Activated CD4-positive, alpha-beta T cell treated with anti-CD3 and anti-CD28 coated beads for 24 hours (primary cell): Measurements from ENCODE around the gene WDFY2.
A peak's percentile ranks its signal among the peaks of the same experiment; 100 is the strongest.
"Not testable (repeated sequence)": the region's sequence is repeated elsewhere in the genome, so short reads cannot be mapped to it uniquely, and the experiment has no call there.

Experiments used
- DNase-seq, 2 donors: peaks; one replicate each; pipeline ENCODE4 v3.0.0-alpha.2; 2020; ENCODE audit warnings: low read depth in 2 of 2

Gene WDFY2

GRCh38 chr13:51564252-51564651 is 20.0 kb upstream of the WDFY2 start:
- DNase-seq = no peak

GRCh38 chr13:51564671-51565070 is 19.6 kb upstream of the WDFY2 start:
- no peak for DNase-seq

DNA sequence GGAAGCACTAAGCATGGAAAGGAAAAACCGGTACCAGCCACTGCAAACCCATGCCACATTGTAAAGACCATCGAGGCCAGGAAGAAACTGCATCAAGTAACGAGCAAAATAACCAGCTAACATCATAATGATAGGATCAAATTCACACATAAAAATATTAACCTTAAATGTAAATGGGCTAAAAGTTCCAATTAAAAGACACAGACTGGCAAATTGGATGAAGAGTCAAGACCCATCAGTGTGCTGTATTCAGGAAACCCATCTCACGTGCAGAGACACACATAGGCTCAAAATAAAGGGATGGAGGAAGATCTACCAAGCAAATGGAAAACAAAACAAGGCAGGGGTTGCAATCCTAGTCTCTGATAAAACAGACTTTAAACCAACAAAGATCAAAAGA is 15.3 kb upstream of the WDFY2 start:
- DNase-seq = not testable (repeated sequence)

DNA sequence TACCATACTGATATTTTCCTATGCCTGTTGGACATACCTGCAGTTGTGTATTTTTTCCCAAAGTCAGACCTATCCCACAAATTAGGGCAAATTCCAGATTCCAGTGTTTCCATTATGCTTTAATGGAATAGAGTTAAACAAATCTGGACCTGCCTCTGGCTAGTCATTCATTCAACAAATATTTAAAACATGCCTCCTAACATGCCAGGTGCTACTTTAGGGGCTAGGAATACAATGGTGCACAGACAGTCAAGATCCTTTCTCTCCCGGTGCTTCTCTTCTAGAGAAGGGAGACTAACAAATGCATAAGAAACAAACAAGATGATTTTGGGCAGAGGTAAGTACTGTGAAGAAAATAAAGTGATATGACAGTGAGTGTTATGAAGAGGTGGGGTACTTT is 7.5 kb upstream of the WDFY2 start:
- DNase-seq = no peak

DNA sequence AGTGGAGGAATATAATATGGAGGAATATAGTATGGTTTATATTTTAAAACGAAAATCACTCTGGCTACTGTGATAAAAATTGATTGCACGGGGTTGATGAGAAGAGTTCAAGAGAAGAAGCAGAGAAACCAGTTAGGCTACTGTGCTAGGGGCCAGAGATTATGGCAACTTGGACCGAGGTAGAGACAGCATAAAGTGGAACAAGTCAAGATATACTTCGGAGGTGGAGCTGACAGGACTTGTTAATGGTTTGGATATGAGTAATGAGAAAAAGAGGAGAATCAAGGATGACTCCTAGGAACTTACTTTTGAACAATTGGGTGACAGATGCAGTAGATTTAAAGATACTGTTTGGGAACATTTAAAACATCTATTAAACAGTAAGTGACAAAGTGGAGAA is 6.6 kb upstream of the WDFY2 start:
- DNase-seq = no peak

DNA sequence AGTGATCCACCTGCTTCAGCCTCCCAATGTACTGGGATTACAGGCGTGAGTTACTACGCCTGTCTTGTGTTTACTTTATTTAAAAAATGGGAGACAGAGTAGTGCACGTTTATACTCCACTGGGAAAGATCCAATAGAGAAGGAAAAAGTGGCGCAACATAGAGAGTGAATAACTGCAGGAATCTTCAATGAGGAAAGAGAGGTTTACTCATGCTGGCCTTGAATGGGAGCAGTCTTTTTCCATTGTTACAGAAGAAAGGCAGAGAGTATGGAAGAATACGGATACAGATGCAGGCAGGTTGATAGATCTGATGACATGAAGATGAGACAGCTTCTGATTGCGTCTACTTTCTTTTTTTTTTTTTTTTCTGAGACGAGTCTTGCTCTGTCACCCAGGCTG is 4.6 kb upstream of the WDFY2 start:
- DNase-seq = no peak

- no peak for DNase-seq
These were observed 3.0 kb upstream of the WDFY2 start for GRCh38 chr13:51581148-51581820.

DNA sequence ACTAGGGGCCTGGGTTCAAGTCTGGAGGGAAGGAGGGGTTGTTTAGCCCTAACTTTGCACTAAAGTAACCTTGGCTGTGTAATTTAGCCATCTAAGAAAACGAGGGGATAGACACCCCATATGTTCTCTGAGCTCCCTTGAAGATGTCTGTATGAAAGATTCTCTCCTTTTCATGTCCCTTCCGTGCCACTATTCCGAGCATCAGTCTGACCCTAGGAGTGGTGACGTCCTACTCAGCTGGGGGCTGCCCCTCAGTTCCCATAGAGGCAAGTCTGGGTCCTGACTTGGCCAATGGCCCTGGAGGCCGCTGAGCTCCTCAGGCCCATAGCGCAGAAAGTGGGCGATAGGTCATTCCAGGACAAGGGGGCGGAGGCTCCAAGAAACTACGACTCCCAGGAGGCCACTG is 790 bp upstream of the WDFY2 start:
- DNase-seq = no peak

DNA sequence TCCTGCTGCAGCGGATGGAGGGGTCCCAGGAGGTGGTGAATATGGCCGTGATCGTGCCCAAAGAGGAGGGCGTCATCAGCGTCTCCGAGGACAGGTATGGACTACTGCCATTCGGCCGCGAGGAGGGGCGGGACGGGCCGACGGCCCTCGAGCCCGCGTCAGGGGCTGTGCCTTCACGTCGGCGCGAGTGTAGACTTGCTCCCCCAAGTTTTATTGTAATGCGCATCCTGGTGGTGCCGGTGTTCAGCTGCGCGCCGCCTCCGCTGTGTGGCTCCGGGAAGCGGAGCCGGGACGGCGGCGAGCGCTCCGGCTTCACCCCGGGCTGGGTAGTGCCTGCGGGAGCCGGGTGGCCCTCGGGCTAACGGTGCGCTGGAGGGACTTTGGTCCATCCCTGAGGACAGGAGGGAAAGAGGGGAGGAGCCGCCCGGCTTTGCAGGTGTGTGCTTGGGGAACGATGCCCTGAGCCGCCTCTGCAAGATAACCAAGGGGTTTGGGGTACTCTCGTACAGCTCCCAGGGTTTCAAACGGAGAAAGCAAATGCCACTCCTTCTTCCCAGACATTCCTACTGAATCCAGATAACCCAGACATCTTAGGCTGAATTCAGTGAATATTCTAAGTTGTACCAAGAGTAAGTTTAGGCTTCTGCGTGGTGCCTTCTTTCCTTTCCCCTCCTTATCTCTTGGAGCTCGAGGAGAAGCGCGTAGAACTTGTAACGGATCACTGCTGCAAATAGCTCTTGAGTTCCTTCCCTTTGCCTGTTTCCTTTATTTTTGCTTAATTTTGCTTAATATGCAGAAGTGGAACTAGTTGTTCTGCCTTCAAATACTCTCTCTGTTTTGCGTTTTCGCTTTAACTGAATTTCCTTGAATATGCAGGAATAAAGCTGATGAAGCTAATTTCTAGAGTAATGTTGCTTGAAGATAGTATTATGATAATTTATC is 740 bp downstream of the WDFY2 start:
- DNase-seq = peak; percentile 32 to 39

DNA sequence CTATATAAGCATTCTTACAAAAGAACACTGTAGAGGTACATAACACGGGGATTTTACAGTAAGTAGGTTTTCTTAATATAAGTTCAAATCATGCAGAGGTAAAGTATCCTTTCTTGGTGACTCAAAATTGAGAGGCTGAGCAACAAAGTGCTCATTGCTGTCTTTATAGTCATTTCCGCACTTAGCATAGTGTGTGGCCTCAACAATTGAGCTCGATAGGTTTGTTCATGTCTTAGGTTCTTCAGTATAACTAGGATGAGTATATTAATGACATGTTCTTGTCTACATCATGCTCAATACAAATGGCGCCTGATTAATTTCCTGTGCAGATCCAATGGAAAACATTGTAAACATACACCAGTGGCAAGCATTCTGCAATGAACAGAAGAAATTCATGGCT is 1.4 kb downstream of the WDFY2 start:
- DNase-seq = peak in 1 of 2 donors; percentile 11

DNA sequence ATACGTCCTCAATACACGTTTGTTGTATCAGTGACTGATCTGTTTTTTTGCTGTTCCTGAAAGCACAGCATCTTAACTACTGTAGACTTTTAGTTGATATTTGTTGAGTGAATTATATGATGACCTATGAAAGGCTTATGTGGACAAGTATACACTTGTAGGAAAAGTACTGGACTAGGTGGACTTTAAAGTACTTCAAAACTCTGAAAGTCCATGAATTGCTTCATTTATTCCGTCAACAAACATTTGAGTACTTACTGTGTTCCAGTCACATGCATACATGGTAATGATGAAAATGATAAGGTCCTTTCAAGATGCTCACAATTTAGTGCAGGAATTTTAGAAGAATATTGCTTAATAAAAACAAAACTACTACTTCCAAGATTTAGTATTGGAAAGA is 3.1 kb downstream of the WDFY2 start:
- no peak for DNase-seq

DNA sequence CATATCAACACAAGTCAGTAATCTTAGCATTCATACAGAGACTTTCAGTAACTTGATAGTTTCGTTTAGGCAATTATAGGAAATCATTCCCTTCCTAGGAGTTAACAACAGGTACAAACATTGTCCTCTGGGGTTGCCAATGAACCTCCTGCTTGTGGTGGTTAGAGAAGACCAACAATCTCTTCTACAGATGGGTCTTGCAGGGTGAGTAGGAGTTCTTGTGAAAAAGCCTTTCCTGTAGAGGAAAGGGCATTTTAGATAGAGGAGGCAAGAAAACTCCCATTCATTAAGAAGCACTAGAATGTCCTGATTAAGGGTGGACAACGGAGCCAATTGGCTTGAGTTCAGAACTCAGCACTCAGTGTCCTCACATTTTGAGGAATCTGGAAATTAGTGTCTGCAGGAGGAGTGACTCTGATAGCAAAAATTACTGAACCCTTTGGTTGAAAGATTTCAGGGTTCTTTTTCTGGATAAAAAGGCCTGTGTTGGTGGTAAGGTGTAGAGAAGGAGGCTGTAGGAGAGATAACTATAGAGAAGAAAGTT is 4.2 kb downstream of the WDFY2 start:
- DNase-seq = no peak

GRCh38 chr13:51589793-51590192 is 5.5 kb downstream of the WDFY2 start:
- no peak for DNase-seq

DNA sequence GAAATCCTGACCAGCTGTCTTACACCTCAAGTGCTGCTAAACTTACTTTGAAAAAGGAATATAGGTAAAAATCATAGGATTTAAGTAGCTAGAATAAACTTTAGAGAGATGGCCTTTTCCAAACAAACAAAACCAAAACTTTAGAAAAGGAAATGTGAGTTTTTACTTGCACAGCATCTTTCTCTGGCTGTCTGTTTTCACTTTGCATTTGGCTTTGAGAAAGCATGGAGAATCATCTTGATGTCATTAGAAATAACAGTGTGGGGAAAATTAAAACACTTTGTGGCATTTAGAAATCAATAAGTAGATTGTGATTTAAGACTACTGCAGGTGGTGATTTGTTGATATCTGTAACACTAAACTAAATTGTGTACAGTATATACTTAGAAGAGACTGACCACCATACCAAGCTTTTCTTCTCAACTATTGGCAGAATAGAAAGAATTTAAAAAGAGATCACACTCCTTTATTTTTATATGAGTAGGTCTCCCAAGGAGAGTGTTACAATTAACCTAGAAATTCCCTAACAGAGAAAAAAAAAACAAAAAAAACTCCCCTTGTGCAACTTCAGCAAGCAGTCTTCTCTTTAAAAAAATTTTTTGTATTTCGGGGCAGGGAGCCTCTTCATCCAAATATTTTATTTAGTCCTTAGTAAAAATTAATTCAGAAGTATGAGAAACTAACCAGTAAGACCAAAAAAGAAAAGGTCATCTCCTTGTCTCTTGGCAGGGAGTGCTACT is 6.1 kb downstream of the WDFY2 start:
- DNase-seq = no peak

DNA sequence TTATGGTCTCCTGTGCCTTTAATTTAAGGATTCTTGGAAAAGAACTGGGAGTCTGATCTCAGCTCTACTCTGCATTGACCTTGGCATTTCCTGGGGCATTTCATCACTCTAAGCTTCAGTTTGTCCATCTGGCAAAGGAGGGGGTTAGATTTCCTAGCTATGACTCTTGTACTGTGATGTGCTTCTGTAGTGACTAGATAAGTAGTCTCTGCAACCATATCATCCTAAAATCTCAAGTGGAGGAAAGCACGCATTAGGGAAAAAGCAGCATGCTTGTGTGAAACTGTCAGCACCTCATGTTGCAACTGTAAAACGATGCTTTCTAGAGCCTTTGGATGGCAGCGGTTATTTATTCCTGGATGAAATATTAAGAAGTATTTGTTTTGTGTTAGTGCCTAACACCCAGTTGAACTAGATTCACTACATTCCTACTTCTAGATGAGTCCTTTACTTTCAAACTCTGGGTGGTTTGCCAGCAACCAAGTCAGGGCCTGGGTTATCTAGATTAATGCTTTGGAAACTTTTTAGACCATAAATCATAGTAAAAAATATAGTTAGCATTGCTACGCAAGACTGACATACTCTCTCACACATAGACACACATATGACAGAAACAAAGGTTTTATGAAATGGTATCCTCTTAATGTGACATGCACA is 6.8 kb downstream of the WDFY2 start:
- no peak for DNase-seq

DNA sequence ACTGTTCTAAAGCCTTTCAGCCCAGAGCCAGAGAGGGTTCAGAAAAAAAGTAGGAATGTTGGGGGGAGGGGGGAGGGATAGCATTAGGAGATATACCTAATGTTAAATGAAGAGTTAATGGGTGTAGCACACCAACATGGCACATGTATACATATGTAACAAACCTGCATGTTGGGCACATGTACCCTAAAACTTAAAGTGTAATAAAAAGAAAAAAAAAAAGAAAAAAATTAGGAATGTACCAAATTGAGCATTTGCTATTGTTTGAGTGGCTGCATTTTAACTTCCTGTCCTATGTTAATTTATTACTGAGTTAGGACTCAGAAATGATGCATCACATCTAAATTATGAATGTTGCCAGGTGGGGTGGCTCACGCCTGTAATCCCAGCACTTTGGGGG is 7.7 kb downstream of the WDFY2 start:
- not testable (repeated sequence) for DNase-seq

DNA sequence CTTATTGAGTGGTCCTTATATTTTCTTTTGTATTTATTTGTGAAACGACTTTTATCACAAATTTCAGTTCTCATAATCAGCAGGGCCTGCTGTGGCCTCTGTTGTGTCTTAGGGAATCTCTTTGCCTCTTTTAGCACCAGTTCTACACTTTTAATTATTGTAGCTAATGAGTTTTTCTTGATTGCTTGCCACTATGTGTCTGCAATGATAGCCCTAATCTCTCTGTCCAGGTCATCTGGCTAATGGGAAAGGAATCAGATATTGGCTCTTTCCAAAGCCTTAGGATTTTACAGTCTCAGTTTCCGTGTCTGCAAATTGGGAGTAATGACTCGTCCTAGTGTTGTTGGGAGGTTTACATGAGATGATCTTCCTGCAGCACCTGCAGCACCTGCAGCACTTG is 10.2 kb downstream of the WDFY2 start:
- DNase-seq = no peak

GRCh38 chr13:51595416-51595815 is 11.2 kb downstream of the WDFY2 start:
- DNase-seq = no peak

DNA sequence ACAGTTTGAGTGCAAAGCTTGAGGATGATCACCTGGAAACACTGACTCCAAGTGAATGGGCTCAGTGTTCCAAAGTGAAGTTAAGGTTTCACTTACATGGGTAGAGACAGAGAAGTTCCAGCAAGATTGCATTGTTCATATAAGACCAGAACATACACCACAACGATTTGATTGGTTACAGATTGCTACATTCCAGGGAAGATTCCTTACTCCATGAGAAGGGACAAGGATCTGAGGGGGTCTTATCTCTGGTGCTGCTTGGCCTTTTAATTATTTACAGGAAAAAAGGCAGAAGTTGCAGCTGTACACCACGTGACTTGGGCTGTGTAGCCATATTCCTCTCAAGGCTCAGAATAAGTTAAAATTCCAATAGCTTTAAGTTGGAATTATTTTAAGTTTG is 12.3 kb downstream of the WDFY2 start:
- DNase-seq = no peak

- no peak for DNase-seq
These were observed 15.3 kb downstream of the WDFY2 start for GRCh38 chr13:51599444-51600176.

DNA sequence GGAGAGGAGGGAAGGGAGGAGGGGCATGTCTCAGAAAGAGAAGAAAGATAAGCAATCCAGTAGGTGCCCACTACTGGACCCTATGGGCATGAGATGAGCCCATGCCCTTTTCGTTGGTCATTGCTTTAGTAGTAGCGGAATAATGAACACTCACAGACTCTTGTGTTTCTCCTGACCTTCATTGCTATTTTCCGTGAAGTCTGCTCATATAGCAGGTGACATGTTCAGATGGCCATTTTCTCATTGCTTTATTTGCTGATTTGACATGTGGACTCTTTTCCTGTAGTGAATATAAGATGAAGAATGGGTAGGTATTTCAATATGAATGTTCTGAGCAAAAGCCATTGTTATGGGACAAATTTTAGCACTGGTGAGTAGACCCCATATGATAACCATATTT is 16.4 kb downstream of the WDFY2 start:
- DNase-seq = no peak
